Suprapubic skin (tissue), 4 donors: Measurements from ENCODE around the gene OR52B6.

ENCODE experiments used
- EP300 ChIP-seq: sonication (generic); formaldehyde crosslinking; IDR thresholded peaks from one replicate; pipeline ENCODE4 v1.6.1; 2017; ENCODE audit warnings: antibody characterized with exemption
- POLR2A ChIP-seq, 2 donors: fragments of 450-650 bp; IDR thresholded peaks; one replicate each; pipeline ENCODE4 v1.6.1; 2017; ENCODE audit warnings: antibody characterized with exemption in 2 of 2, mild to moderate bottlenecking in 2 of 2, moderate library complexity in 2 of 2
- POLR2AphosphoS5 ChIP-seq, 3 donors: sonication (generic); formaldehyde crosslinking; IDR thresholded peaks; one replicate each; pipeline ENCODE4 v1.6.1; 2017; ENCODE audit warnings: antibody characterized with exemption in 3 of 3
- TF ChIP-seq, protein P1 (sequence below), 2 donors: fragments of 200-600 bp in 1 of 2; fragments of 450-650 bp in 1 of 2; sonication (generic) in 1 of 2; IDR thresholded peaks; one replicate each; pipeline ENCODE4 v1.5.1; 2016 to 2019; ENCODE audit warnings: antibody characterized with exemption in 2 of 2, mild to moderate bottlenecking in 1 of 2, moderate library complexity in 1 of 2

DNA sequence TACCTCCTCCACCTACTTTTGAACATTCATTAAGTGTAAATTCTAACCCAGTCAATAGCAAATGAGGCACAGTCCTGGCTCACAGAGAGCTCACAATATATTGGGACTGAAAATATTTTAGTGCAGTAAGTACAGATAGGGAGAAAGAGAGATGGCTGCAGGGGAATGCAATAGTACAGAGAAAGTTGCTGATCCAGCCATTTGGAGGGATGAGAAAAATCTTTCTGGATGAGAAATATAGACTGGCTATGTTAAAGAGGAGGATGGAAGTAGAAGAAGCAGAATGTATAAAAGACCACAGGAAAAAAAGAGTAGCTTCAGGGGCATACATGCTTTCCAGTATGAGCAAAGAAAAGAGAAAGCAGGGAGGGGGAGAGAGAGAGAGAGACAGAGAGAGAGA lies 3.6 kb upstream of the OR52B6 start:
- TF ChIP-seq, protein P1, sequence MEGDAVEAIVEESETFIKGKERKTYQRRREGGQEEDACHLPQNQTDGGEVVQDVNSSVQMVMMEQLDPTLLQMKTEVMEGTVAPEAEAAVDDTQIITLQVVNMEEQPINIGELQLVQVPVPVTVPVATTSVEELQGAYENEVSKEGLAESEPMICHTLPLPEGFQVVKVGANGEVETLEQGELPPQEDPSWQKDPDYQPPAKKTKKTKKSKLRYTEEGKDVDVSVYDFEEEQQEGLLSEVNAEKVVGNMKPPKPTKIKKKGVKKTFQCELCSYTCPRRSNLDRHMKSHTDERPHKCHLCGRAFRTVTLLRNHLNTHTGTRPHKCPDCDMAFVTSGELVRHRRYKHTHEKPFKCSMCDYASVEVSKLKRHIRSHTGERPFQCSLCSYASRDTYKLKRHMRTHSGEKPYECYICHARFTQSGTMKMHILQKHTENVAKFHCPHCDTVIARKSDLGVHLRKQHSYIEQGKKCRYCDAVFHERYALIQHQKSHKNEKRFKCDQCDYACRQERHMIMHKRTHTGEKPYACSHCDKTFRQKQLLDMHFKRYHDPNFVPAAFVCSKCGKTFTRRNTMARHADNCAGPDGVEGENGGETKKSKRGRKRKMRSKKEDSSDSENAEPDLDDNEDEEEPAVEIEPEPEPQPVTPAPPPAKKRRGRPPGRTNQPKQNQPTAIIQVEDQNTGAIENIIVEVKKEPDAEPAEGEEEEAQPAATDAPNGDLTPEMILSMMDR (IDR thresholded peaks at IDR 0.05) = no peak
- no peak for TF ChIP-seq POLR2A (IDR thresholded peaks at IDR 0.05)
- TF ChIP-seq POLR2AphosphoS5 (IDR thresholded peaks at IDR 0.05) = no peak
- no peak for TF ChIP-seq EP300
